Calu3 (cell line): ENCODE data around the gene FNDC7. TPM values are rescaled to one million over a fixed set of nuclear protein-coding genes. Genes with fewer than 3 reads are reported as not detected.
A peak's percentile ranks its signal among the peaks of the same experiment; 100 is the strongest.

Experiments used
- BruUV-seq: library from RNA; stranded (reverse); fragments of 400-500 nt; replicated peaks from 2 replicates; lab custom pipeline; 2021; lab: Mats Ljungman, UMichigan
- CTCF ChIA-PET: fragments of 300-600 bp; sonication (Branson Sonifier 250); formaldehyde crosslinking; loops from one replicate; lab custom pipeline; 2022; ENCODE audit warnings: antibody characterized with exemption; lab: Charles Lee
- DNase-seq: peaks from one replicate; pipeline ENCODE4 v3.0.0; 2022
- H3K27ac Mint-ChIP-seq: one replicate; pipeline ENCODE4 v1.8.0; 2022; ENCODE audit warnings: mixed read lengths; ENCODE audit not compliant: unreplicated experiment
- H3K27me3 Mint-ChIP-seq: one replicate; pipeline ENCODE4 v1.8.0; 2022; ENCODE audit warnings: mixed read lengths; ENCODE audit not compliant: unreplicated experiment
- H3K36me3 Mint-ChIP-seq: one replicate; pipeline ENCODE4 v1.8.0; 2022; ENCODE audit warnings: mild to moderate bottlenecking, moderate library complexity, mixed read lengths; ENCODE audit not compliant: insufficient read depth, unreplicated experiment
- H3K4me1 Mint-ChIP-seq: one replicate; pipeline ENCODE4 v1.8.0; 2022; ENCODE audit warnings: mild to moderate bottlenecking, low read depth, mixed read lengths; ENCODE audit not compliant: unreplicated experiment
- H3K4me3 Mint-ChIP-seq: one replicate; pipeline ENCODE4 v1.8.0; 2022; ENCODE audit warnings: mild to moderate bottlenecking, low read depth, moderate library complexity, mixed read lengths; ENCODE audit not compliant: unreplicated experiment
- H3K9me3 Mint-ChIP-seq: one replicate; pipeline ENCODE4 v1.8.0; 2022; ENCODE audit warnings: low read depth, mixed read lengths; ENCODE audit not compliant: unreplicated experiment
- CTCF ChIP-seq: fragments of 200-600 bp; IDR thresholded peaks from one replicate; pipeline ENCODE4 v1.8.0; 2022; ENCODE audit warnings: antibody characterized with exemption; ENCODE audit not compliant: unreplicated experiment
- intact Hi-C: fragments of 100-400 bp; cut with micrococcal nuclease; formaldehyde crosslinking; loops from one replicate; pipeline ENCODE4 v1.10.0; 2022; ENCODE audit not compliant: unreplicated experiment
- total RNA-seq: library from RNA; stranded (reverse); gene quantifications from 2 replicates; pipeline ENCODE4 v1.2.3, GENCODE V29; 2022

Gene FNDC7
- total RNA-seq, 1 experiment from 2014 or later: not detected

GRCh38 chr1:108745980-108746381 lies 33.3 kb downstream of the FNDC7 start:
- TF ChIP-seq CTCF: no peak
- no TSS peak for BruUV-seq
- Mint-ChIP-seq H3K27me3 (no peaks in the 10 kb centered on the region), H3K4me3 (peak overlapping the region; percentile 85), H3K27ac (no peak overlapping the region), H3K4me1 (peaks cover 19% of the 10 kb centered on the region), H3K9me3 (no peaks in the 10 kb centered on the region), H3K36me3 (peaks cover 14% of the 10 kb centered on the region)
- intact Hi-C loops: loop anchor here (2.0 kb wide), 1 partner anchor 53 kb away; the partner anchor contains the start of gene PRPF38B
- CTCF ChIA-PET: no interaction called here
- no peak for DNase-seq

GRCh38 chr1:108746382-108747170 lies 33.9 kb downstream of the FNDC7 start, which contains the start of gene STXBP3:
Gene STXBP3 (plus strand): TSS chr1:108746674. CDS start chr1:108746738, 64 bp downstream.
- CTCF ChIA-PET: no interaction called here

GRCh38 chr1:108747171-108747850 lies 34.6 kb downstream of the FNDC7 start:
- H3K4me3 Mint-ChIP-seq: peak overlapping the region; percentile 85
- no peak for TF ChIP-seq CTCF
- TSS peak; percentile 77 for BruUV-seq
- CTCF ChIA-PET: no interaction called here
- H3K9me3 Mint-ChIP-seq: no peaks in the 10 kb centered on the region
- H3K4me1 Mint-ChIP-seq: peaks cover 19% of the 10 kb centered on the region
- intact Hi-C loops: loop anchor here (2.0 kb wide), 1 partner anchor 55 kb away; the partner anchor contains the start of gene PRPF38B
- DNase-seq: peak; percentile 65
- H3K36me3 Mint-ChIP-seq: peaks cover 14% of the 10 kb centered on the region
- no peaks in the 10 kb centered on the region for H3K27me3 Mint-ChIP-seq
- H3K27ac Mint-ChIP-seq: peak overlapping the region; percentile 97

More at GRCh38 chr1:108746382-108747170, 33.9 kb downstream of the FNDC7 start, which contains the start of gene STXBP3:
- Mint-ChIP-seq H3K27me3 (no peaks in the 10 kb centered on the region), H3K9me3 (no peaks in the 10 kb centered on the region), H3K36me3 (peaks cover 14% of the 10 kb centered on the region), H3K4me1 (peaks cover 19% of the 10 kb centered on the region), H3K4me3 (peak within 1 kb of the TSS; percentile 85), H3K27ac (peak within 1 kb of the TSS; percentile 97)
- BruUV-seq: no TSS peak
- peak; percentile 75 for TF ChIP-seq CTCF
- intact Hi-C loops: loop anchor here (2.0 kb wide), 1 partner anchor 54 kb away; the partner anchor contains the start of gene PRPF38B
- DNase-seq: peak; percentile 98

GRCh38 chr1:108747898-108748297 lies 35.2 kb downstream of the FNDC7 start:
- Mint-ChIP-seq H3K36me3 (peaks cover 14% of the 10 kb centered on the region), H3K4me1 (peaks cover 19% of the 10 kb centered on the region), H3K4me3 (no peak overlapping the region), H3K9me3 (no peaks in the 10 kb centered on the region), H3K27ac (no peak overlapping the region), H3K27me3 (no peaks in the 10 kb centered on the region)
- TF ChIP-seq CTCF: no peak
- CTCF ChIA-PET: no interaction called here
- no peak for DNase-seq
- intact Hi-C loops: loop anchor here (2.0 kb wide), 1 partner anchor 55 kb away; the partner anchor contains the start of gene PRPF38B
- no TSS peak for BruUV-seq
